ENCODE measurements around the gene SSBP2.

The SSBP2 gene

DNA sequence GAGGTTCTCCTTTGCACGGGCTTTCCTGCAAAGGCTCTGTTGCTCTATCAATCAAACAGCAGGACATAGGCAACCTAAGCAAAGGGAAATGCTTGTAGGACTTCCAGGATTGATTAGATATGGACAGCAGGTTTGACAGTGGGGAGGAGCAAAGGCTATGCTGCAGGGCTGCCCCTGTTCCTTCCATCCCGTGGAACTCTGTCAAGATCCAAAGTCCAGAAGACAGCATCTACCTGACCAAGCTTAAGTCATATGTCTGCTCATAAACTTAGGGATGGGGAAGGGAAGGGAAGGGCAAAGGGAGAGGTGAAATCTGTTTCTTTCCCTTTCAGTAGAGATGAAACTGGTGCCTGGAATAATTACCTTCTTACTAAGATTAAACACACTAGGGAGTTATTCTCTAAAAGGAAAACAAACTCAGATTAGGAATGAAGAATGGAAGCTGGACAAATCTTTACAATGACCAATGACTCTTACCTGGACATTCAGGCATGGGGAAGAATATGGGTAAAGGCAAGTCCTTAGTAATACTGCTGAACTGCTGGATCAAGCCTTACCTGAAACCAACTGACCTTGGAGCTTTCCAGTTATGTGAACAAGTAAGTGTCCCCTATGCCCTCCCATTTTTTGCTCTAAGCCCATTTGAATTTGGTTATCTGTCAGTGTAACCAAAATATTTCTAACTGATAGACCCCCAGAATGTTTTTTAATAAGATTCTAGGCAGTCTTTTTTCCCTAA, 348.5 kb downstream of the SSBP2 start:
- no peak overlapping the region for H3K4me3 ChIP-seq (replicated peaks; ENCODE audit: low read depth, low read length)
- DNase-seq (ENCODE audit: extremely low read depth, low read depth): no peak
- TF ChIP-seq, protein P1, sequence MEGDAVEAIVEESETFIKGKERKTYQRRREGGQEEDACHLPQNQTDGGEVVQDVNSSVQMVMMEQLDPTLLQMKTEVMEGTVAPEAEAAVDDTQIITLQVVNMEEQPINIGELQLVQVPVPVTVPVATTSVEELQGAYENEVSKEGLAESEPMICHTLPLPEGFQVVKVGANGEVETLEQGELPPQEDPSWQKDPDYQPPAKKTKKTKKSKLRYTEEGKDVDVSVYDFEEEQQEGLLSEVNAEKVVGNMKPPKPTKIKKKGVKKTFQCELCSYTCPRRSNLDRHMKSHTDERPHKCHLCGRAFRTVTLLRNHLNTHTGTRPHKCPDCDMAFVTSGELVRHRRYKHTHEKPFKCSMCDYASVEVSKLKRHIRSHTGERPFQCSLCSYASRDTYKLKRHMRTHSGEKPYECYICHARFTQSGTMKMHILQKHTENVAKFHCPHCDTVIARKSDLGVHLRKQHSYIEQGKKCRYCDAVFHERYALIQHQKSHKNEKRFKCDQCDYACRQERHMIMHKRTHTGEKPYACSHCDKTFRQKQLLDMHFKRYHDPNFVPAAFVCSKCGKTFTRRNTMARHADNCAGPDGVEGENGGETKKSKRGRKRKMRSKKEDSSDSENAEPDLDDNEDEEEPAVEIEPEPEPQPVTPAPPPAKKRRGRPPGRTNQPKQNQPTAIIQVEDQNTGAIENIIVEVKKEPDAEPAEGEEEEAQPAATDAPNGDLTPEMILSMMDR (IDR thresholded peaks at IDR 0.05; ENCODE audit: low read depth, low read length, missing control alignments): no peak

DNA sequence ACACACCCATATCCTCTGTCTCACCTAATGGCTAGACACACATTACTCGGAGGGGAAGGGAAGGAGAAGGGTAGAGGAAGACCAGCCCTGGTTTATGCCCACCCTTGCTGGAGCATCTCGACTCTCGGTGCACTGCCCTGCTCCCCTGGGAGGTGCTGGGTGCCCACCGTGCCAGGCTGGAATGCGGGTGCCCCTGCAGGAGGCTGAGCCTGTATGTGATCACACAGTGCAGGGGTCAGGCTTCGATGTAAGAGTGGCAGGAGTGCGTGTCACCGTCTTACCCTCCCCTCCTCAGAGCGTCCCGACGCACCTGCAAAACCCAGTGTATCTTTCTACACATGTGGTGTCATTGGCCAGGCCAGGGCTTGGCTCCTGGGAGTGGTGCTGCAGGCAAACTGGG, 349.6 kb downstream of the SSBP2 start:
- no peak for DNase-seq (ENCODE audit: extremely low read depth, low read depth)
- TF ChIP-seq, protein P1 (IDR thresholded peaks at IDR 0.05; ENCODE audit: low read depth, low read length, missing control alignments): no peak
- H3K4me3 ChIP-seq (replicated peaks; ENCODE audit: low read depth, low read length): no peak overlapping the region

DNA sequence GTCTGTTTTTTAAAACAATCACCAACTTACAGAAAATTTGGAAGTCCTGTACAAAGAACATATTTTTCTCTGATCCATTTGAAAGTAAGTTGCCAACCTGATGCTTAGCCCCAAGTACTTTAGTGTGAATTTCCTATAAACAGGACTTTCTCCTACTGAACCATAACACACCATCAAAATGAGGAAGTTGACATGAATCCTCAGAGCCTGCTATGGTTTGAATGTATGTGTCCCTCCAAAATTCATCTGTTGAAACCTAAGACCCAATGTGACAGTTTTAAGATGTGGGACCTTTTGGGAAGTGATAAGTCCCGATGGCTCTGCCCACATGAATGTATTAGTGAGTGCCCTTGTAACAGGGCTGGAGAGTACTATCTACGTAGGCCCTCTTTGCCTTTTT, 350.5 kb downstream of the SSBP2 start:
- H3K4me3 ChIP-seq (replicated peaks; ENCODE audit: low read depth, low read length): no peak overlapping the region
- DNase-seq (ENCODE audit: extremely low read depth, low read depth): no peak
- TF ChIP-seq, protein P1 (IDR thresholded peaks at IDR 0.05; ENCODE audit: low read depth, low read length, missing control alignments): no peak

DNA sequence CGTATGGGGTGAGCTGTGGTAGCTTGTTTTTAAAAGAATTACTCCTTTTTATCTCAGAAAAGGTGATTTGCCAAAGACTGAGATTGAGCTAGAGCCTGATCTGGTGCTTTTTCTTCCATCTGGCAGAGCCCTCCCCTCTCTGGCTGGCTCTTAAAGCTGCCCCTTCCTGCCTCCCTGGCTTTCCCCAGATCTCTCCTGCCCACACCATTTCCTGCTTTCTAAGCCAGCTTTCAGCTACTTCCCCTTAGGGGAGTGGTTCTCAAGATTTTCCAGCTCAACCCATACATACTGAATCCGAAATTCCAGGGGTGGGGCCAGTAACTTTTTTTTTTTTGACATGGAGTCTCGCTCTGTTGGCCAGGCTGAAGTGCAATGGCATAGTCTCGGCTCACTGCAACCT, 352.2 kb downstream of the SSBP2 start:
- H3K4me3 ChIP-seq (replicated peaks; ENCODE audit: low read depth, low read length): no peak overlapping the region
- TF ChIP-seq, protein P1 (IDR thresholded peaks at IDR 0.05; ENCODE audit: low read depth, low read length, missing control alignments): no peak
- DNase-seq (ENCODE audit: extremely low read depth, low read depth): no peak

DNA sequence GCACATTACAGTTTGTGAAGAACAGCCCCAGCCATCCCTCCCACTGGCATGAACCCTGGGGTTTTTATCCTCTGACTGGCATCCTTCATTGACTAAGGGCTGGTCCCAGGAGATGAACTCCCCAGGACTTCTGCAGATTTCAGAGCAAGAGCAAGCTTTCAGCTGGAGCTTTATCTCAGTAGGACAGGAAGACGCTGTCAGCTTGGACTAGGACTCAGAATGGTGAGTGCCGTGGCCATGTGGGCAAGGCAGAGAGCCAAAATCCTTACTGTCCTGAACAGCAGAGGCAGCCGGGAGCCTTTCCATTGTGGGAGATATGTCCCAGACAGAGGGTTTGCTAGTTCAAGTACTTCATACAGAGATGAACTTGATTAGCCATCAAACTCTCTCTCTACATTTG, 353.7 kb downstream of the SSBP2 start:
- DNase-seq (ENCODE audit: extremely low read depth, low read depth): peak; percentile 31
- TF ChIP-seq, protein P1 (IDR thresholded peaks at IDR 0.05; ENCODE audit: low read depth, low read length, missing control alignments): no peak
- no peak overlapping the region for H3K4me3 ChIP-seq (replicated peaks; ENCODE audit: low read depth, low read length)

DNA sequence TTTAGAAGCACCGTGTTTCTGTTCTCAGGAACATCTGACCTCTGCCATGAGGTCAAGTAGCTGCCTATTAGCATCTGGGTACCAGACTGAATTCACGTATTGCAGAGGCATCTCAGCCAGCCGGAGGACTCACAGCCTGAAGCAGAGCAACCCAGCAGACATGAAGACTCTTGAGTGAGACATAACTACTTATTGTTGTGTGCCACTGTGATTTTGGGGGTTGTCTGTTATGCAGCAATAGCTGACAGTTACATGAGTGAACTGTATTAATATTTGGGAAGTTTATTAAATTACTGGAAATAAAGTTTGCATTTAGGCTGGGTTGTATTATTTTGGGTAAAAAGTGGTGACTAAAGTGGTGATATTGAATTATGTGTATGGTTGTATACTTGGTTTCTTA, 355.6 kb downstream of the SSBP2 start:
- no peak overlapping the region for H3K4me3 ChIP-seq (replicated peaks; ENCODE audit: low read depth, low read length)
- no peak for DNase-seq (ENCODE audit: extremely low read depth, low read depth)
- TF ChIP-seq, protein P1 (IDR thresholded peaks at IDR 0.05; ENCODE audit: low read depth, low read length, missing control alignments): no peak

All from HFF-Myc (cell line).